ENCODE measurements around the gene PNKD.

Gene PNKD

GRCh38 chr2:218383892-218384519, 113.7 kb downstream of the PNKD start:
- no peak for DNase-seq

- DNase-seq, result no peak
Measured at GRCh38 chr2:218384975-218385374, 114.7 kb downstream of the PNKD start.

GRCh38 chr2:218386505-218387368, 116.4 kb downstream of the PNKD start:
- DNase-seq, result no peak

- peak; percentile 75 for DNase-seq
Measured at GRCh38 chr2:218387369-218388194, 117.3 kb downstream of the PNKD start.

- no peak for DNase-seq
Measured at GRCh38 chr2:218389333-218390150, 119.2 kb downstream of the PNKD start.

GRCh38 chr2:218391202-218391601, 120.9 kb downstream of the PNKD start:
- DNase-seq, result no peak

GRCh38 chr2:218392459-218392858, 122.1 kb downstream of the PNKD start:
- DNase-seq, result no peak

- DNase-seq, result no peak
Measured at GRCh38 chr2:218392891-218393462, 122.7 kb downstream of the PNKD start.

GRCh38 chr2:218393750-218394290, 123.5 kb downstream of the PNKD start:
- no peak for DNase-seq

GRCh38 chr2:218394298-218395089, 124.2 kb downstream of the PNKD start:
- no peak for DNase-seq

GRCh38 chr2:218395090-218395444, 124.7 kb downstream of the PNKD start:
- no peak for DNase-seq

GRCh38 chr2:218395456-218395825, 125.1 kb downstream of the PNKD start:
- DNase-seq, result no peak

GRCh38 chr2:218395826-218396687, 125.7 kb downstream of the PNKD start:
- DNase-seq, result peak; percentile 89

Measured in NCI-H1105 treated with DMSO at 0.1 percent for 48 hours (cell line).